Spleen (tissue), 11 donors: Measurements from ENCODE around the gene DMXL1. TPM values are rescaled to one million over a fixed set of nuclear protein-coding genes. Genes with fewer than 3 reads are reported as not detected.
A peak's percentile ranks its signal among the peaks of the same experiment; 100 is the strongest.

Source experiments
- DNase-seq: peaks from one replicate; pipeline ENCODE4 v3.0.0-alpha.2; 2020
- H3K27ac ChIP-seq, 8 donors: fragments of 200-600 bp; sonication (generic) in 7 of 8; 1 replicate in 4 of 8; 2 replicates in 4 of 8; pipeline versions ENCODE4 v1.5.0 to v1.8.0; 2016 to 2021; ENCODE audit warnings: inconsistent platforms in 4 of 8, mild to moderate bottlenecking in 4 of 8, moderate library complexity in 1 of 8
- H3K27me3 ChIP-seq, 7 donors: fragments of 200-600 bp; sonication (generic) in 6 of 7; replicated peaks in 1 of 7; 1 replicate in 4 of 7; 2 replicates in 3 of 7; pipeline versions ENCODE4 v1.5.0 to v1.8.0; 2016 to 2021; ENCODE audit warnings: inconsistent platforms in 3 of 7, mild to moderate bottlenecking in 1 of 7
- H3K36me3 ChIP-seq, 6 donors: fragments of 200-600 bp; sonication (generic) in 5 of 6; 1 replicate in 4 of 6; 2 replicates in 2 of 6; pipeline versions ENCODE4 v1.5.0 to v1.8.0; 2016 to 2021; ENCODE audit warnings: inconsistent platforms in 2 of 6
- H3K4me1 ChIP-seq, 6 donors: fragments of 200-600 bp; sonication (generic) in 5 of 6; 1 replicate in 3 of 6; 2 replicates in 3 of 6; pipeline versions ENCODE4 v1.5.0 to v1.8.0; 2016 to 2021; ENCODE audit warnings: inconsistent platforms in 3 of 6
- H3K4me3 ChIP-seq, 8 donors: fragments of 200-600 bp; sonication (generic) in 7 of 8; 1 replicate in 4 of 8; 2 replicates in 4 of 8; pipeline versions ENCODE4 v1.5.0 to v1.8.0; 2016 to 2021; ENCODE audit warnings: inconsistent platforms in 4 of 8, mild to moderate bottlenecking in 4 of 8, moderate library complexity in 2 of 8
- H3K9me3 ChIP-seq, 8 donors: fragments of 200-600 bp; sonication (generic) in 7 of 8; 1 replicate in 4 of 8; 2 replicates in 4 of 8; pipeline versions ENCODE4 v1.5.0 to v1.8.0; 2016 to 2021; ENCODE audit warnings: inconsistent platforms in 4 of 8
- CTCF ChIP-seq, 11 experiments: fragments of 200-600 bp in 7 of 11; fragments of 450-650 bp in 4 of 11; sonication (generic) in 4 of 11; IDR thresholded peaks in 8 of 11; conservative IDR thresholded peaks in 3 of 11; 1 replicate in 7 of 11; 2 replicates in 4 of 11; pipeline versions ENCODE4 v1.4.0 to v1.8.0; 2016 to 2021; ENCODE audit warnings: antibody characterized with exemption in 11 of 11, inconsistent platforms in 4 of 11, mild to moderate bottlenecking in 1 of 11
- POLR2A ChIP-seq, 3 donors: fragments of 450-650 bp; IDR thresholded peaks; one replicate each; pipeline ENCODE4 v1.5.1; 2017; ENCODE audit warnings: antibody characterized with exemption in 3 of 3, mild to moderate bottlenecking in 1 of 3
- POLR2AphosphoS5 ChIP-seq, 3 donors: sonication (generic); formaldehyde crosslinking; IDR thresholded peaks; one replicate each; pipeline ENCODE4 v1.5.1; 2017; ENCODE audit warnings: antibody characterized with exemption in 3 of 3
- WGBS, 5 donors: extraction: QIAGEN DNeasy Blood & Tissue Kit in 3 of 5; methylation state at CpG; one replicate each; pipeline versions ENCODE4 v1.1.5 to v1.1.7; 2013 to 2018; 5-methylcytosine and 5-hydroxymethylcytosine counted together
- intact Hi-C: fragments of 100-400 bp; cut with DNase I; formaldehyde crosslinking; loops from one replicate; pipeline ENCODE4 v1.15.0; 2023; ENCODE audit warnings: low total_unique reads
- polyA plus RNA-seq, 3 donors: library from polyadenylated mRNA; stranded (reverse); fragments of 200-250 nt; gene quantifications; one replicate each; pipeline ENCODE4 v1.2.1, GENCODE V29; 2013
- total RNA-seq, 7 donors: library from RNA; depleted of rRNA in 3 of 7; stranded (reverse); fragments of >200 nt in 3 of 7; fragmentation: NEBNext Ultra II Directional in 4 of 7; extraction: Animal tissue kit (Norgen Biotek cat#: 25700) in 4 of 7; gene quantifications; one replicate each; pipeline versions ENCODE4 v1.1.0 to v1.2.1, GENCODE V29; 2016 to 2021
- donor health status: healthy with polysubstance abuse.
- donor health status: DM: no; HTN: no; CAD: no; lungs with moderate emphysema.
- donor health status: DM: no; HTN: no; CAD: no.
- donor health status: Bipolar disorder and iron deficiency.
- donor health status: healthy.
- donor health status: DM: no; HTN: no; CAD: no.
- donor health status: DM: yes; HTN: yes; CAD: no.

Gene DMXL1
- total and polyA plus RNA-seq, 10 donors, result 19.3 to 89.9 (median 72.0) TPM

- peak overlapping the region in 2 of 8 donors; percentile 9 to 36 for H3K4me3 ChIP-seq
- H3K9me3 ChIP-seq, result no peaks in the 10 kb centered on the region
- DNase-seq, result no peak
- TF ChIP-seq CTCF (IDR thresholded peaks at IDR 0.05 in 8 of 11, conservative IDR thresholded peaks at IDR 0.05 in 3 of 11), result no peak
- WGBS, 5 donors, result 59 to 75% (median 63%) methylated on average over 3 of the region's 3 CpGs
- H3K27me3 ChIP-seq, result no peaks in the 10 kb centered on the region
- H3K4me1 ChIP-seq, result peaks cover 52 to 90% (median 82%) of the 10 kb centered on the region in 6 donors
- intact Hi-C loops, result no loop called here
- peak overlapping the region; percentile 16 to 76 (median 69) for H3K27ac ChIP-seq
- no peaks in the 10 kb centered on the region for H3K36me3 ChIP-seq
Observed at GRCh38 chr5:119289438-119290044, 218.7 kb downstream of the DMXL1 start.

GRCh38 chr5:119290161-119290569 lies 219.3 kb downstream of the DMXL1 start:
- TF ChIP-seq POLR2AphosphoS5 (IDR thresholded peaks at IDR 0.05) (no peak), POLR2A (IDR thresholded peaks at IDR 0.05) (no peak), CTCF (IDR thresholded peaks at IDR 0.05 in 8 of 11, conservative IDR thresholded peaks at IDR 0.05 in 3 of 11) (no peak)
- intact Hi-C loops, result no loop called here

GRCh38 chr5:119290607-119291006 lies 219.7 kb downstream of the DMXL1 start:
- Histone ChIP-seq H3K36me3 (no peaks in the 10 kb centered on the region), H3K4me3 (peak overlapping the region in 1 of 8 donors; percentile 36), H3K27ac (peak overlapping the region in 7 of 8 donors; percentile 16 to 76 (median 69)), H3K27me3 (no peaks in the 10 kb centered on the region), H3K9me3 (peaks cover 0 to 4% (median 0%) of the 10 kb centered on the region in 8 donors), H3K4me1 (peaks cover 43 to 79% (median 71%) of the 10 kb centered on the region in 6 donors)
- WGBS, 5 donors, result 95 to 99% (median 96%) methylated on average over 2 of the region's 2 CpGs
- DNase-seq, result no peak
- intact Hi-C loops, result no loop called here
- TF ChIP-seq POLR2A (IDR thresholded peaks at IDR 0.05), result no peak
- no peak for TF ChIP-seq POLR2AphosphoS5 (IDR thresholded peaks at IDR 0.05)
- TF ChIP-seq CTCF (IDR thresholded peaks at IDR 0.05 in 8 of 11, conservative IDR thresholded peaks at IDR 0.05 in 3 of 11), result no peak

More at GRCh38 chr5:119290161-119290569, 219.3 kb downstream of the DMXL1 start:
- 9 to 33% (median 17%) methylated on average over 3 of the region's 3 CpGs for whole genome bisulfite sequencing, 5 donors
- Histone ChIP-seq H3K27me3 (no peaks in the 10 kb centered on the region), H3K36me3 (no peaks in the 10 kb centered on the region), H3K9me3 (peaks cover 0 to 4% (median 0%) of the 10 kb centered on the region in 8 donors), H3K4me1 (peaks cover 48 to 84% (median 76%) of the 10 kb centered on the region in 6 donors), H3K27ac (peak overlapping the region; percentile 16 to 76 (median 69)), H3K4me3 (peak overlapping the region in 2 of 8 donors; percentile 9 to 36)
- DNase-seq, result no peak

GRCh38 chr5:119291056-119291455 lies 220.2 kb downstream of the DMXL1 start:
- no peaks in the 10 kb centered on the region for H3K27me3 ChIP-seq
- H3K36me3 ChIP-seq, result no peaks in the 10 kb centered on the region
- TF ChIP-seq CTCF (IDR thresholded peaks at IDR 0.05 in 8 of 11, conservative IDR thresholded peaks at IDR 0.05 in 3 of 11), result no peak
- no peak for TF ChIP-seq POLR2A (IDR thresholded peaks at IDR 0.05)
- no peak for TF ChIP-seq POLR2AphosphoS5 (IDR thresholded peaks at IDR 0.05)
- peaks cover 39 to 75% (median 67%) of the 10 kb centered on the region in 6 donors for H3K4me1 ChIP-seq
- H3K27ac ChIP-seq, result peak overlapping the region in 4 of 8 donors; percentile 69 to 71 (median 70)
- no peak for DNase-seq
- no peak overlapping the region for H3K4me3 ChIP-seq
- intact Hi-C loops, result no loop called here
- H3K9me3 ChIP-seq, result peaks cover 0 to 4% (median 0%) of the 10 kb centered on the region in 8 donors
- 86 to 93% (median 88%) methylated on average over 5 of the region's 5 CpGs for WGBS, 5 donors
